Neural cell (in vitro differentiated cells): ENCODE measurements around the gene KXD1.

Experiments used
- CTCF ChIP-seq: fragments of 450-650 bp; IDR thresholded peaks from 2 replicates; pipeline ENCODE4 v1.5.1; 2014; ENCODE audit warnings: antibody characterized with exemption, mild to moderate bottlenecking, moderate library complexity; ENCODE audit not compliant: poor library complexity, severe bottlenecking
- EZH2 ChIP-seq: fragments of 200-600, 300-800 bp; shearing (Covaris generic), sonication (generic); IDR thresholded peaks from 2 replicates; pipeline ENCODE4 v1.6.1; 2014; ENCODE audit warnings: antibody characterized with exemption, low read length, borderline replicate concordance, mild to moderate bottlenecking; ENCODE audit not compliant: insufficient read depth, poor library complexity, severe bottlenecking
- POLR2AphosphoS5 ChIP-seq: IDR thresholded peaks from 2 replicates; pipeline ENCODE4 v1.6.1; 2012
- TAF1 ChIP-seq: IDR thresholded peaks from 2 replicates; pipeline ENCODE4 v1.6.1; 2012; ENCODE audit warnings: low read depth

GRCh38 chr19:18526316-18526715, 31.4 kb upstream of the KXD1 start:
- TF ChIP-seq CTCF: no peak
- no peak for TF ChIP-seq POLR2AphosphoS5
- no peak for TF ChIP-seq TAF1
- no peak for TF ChIP-seq EZH2
